ENCODE measurements around the gene TBC1D5.

TBC1D5 gene

GRCh38 chr3:17473761-17474160, 268.7 kb downstream of the TBC1D5 start:
- no peak overlapping the region for H3K27ac Mint-ChIP-seq
- H3K9me3 Mint-ChIP-seq: no peaks in the 10 kb centered on the region
- H3K4me3 Mint-ChIP-seq: no peak overlapping the region
- H3K36me3 Mint-ChIP-seq (ENCODE audit: low read depth): no peaks in the 10 kb centered on the region
- no peaks in the 10 kb centered on the region for H3K27me3 Mint-ChIP-seq (ENCODE audit: low read depth)
- no peaks in the 10 kb centered on the region for H3K4me1 Mint-ChIP-seq (ENCODE audit: low read depth)

- no peaks in the 10 kb centered on the region for H3K36me3 Mint-ChIP-seq (ENCODE audit: low read depth)
- H3K9me3 Mint-ChIP-seq: no peaks in the 10 kb centered on the region
- no peaks in the 10 kb centered on the region for H3K27me3 Mint-ChIP-seq (ENCODE audit: low read depth)
- no peak overlapping the region for H3K27ac Mint-ChIP-seq
- no peaks in the 10 kb centered on the region for H3K4me1 Mint-ChIP-seq (ENCODE audit: low read depth)
- no peak overlapping the region for H3K4me3 Mint-ChIP-seq
Measured at GRCh38 chr3:17469954-17470353, 272.5 kb downstream of the TBC1D5 start.

GRCh38 chr3:17469520-17469919, 272.9 kb downstream of the TBC1D5 start:
- H3K36me3 Mint-ChIP-seq (ENCODE audit: low read depth): no peaks in the 10 kb centered on the region
- H3K9me3 Mint-ChIP-seq: no peaks in the 10 kb centered on the region
- H3K4me1 Mint-ChIP-seq (ENCODE audit: low read depth): no peaks in the 10 kb centered on the region
- H3K27ac Mint-ChIP-seq: no peak overlapping the region
- no peaks in the 10 kb centered on the region for H3K27me3 Mint-ChIP-seq (ENCODE audit: low read depth)
- H3K4me3 Mint-ChIP-seq: no peak overlapping the region

- H3K27ac Mint-ChIP-seq: no peak overlapping the region
- H3K9me3 Mint-ChIP-seq: no peaks in the 10 kb centered on the region
Measured at GRCh38 chr3:17466028-17466427, 276.4 kb downstream of the TBC1D5 start.

GRCh38 chr3:17459470-17459993, 282.9 kb downstream of the TBC1D5 start:
- H3K27me3 Mint-ChIP-seq (ENCODE audit: low read depth): no peaks in the 10 kb centered on the region
- no peaks in the 10 kb centered on the region for H3K9me3 Mint-ChIP-seq
- no peaks in the 10 kb centered on the region for H3K4me1 Mint-ChIP-seq (ENCODE audit: low read depth)
- H3K27ac Mint-ChIP-seq: no peak overlapping the region
- no peak overlapping the region for H3K4me3 Mint-ChIP-seq
- H3K36me3 Mint-ChIP-seq (ENCODE audit: low read depth): no peaks in the 10 kb centered on the region

More at GRCh38 chr3:17466028-17466427, 276.4 kb downstream of the TBC1D5 start:
- no peaks in the 10 kb centered on the region for H3K27me3 Mint-ChIP-seq (ENCODE audit: low read depth)
- H3K4me1 Mint-ChIP-seq (ENCODE audit: low read depth): no peaks in the 10 kb centered on the region
- no peak overlapping the region for H3K4me3 Mint-ChIP-seq
- no peaks in the 10 kb centered on the region for H3K36me3 Mint-ChIP-seq (ENCODE audit: low read depth)

GRCh38 chr3:17456650-17457049, 285.8 kb downstream of the TBC1D5 start:
- no peaks in the 10 kb centered on the region for H3K9me3 Mint-ChIP-seq
- H3K36me3 Mint-ChIP-seq (ENCODE audit: low read depth): no peaks in the 10 kb centered on the region
- H3K27me3 Mint-ChIP-seq (ENCODE audit: low read depth): no peaks in the 10 kb centered on the region
- no peak overlapping the region for H3K4me3 Mint-ChIP-seq
- no peaks in the 10 kb centered on the region for H3K4me1 Mint-ChIP-seq (ENCODE audit: low read depth)
- no peak overlapping the region for H3K27ac Mint-ChIP-seq

GRCh38 chr3:17456046-17456445, 286.4 kb downstream of the TBC1D5 start:
- Mint-ChIP-seq H3K27ac (no peak overlapping the region), H3K27me3 (ENCODE audit: low read depth) (no peaks in the 10 kb centered on the region), H3K36me3 (ENCODE audit: low read depth) (peaks cover 2% of the 10 kb centered on the region), H3K4me3 (no peak overlapping the region), H3K9me3 (no peaks in the 10 kb centered on the region), H3K4me1 (ENCODE audit: low read depth) (no peaks in the 10 kb centered on the region)

- H3K27me3 Mint-ChIP-seq (ENCODE audit: low read depth): no peaks in the 10 kb centered on the region
- no peaks in the 10 kb centered on the region for H3K4me1 Mint-ChIP-seq (ENCODE audit: low read depth)
- H3K27ac Mint-ChIP-seq: no peak overlapping the region
- no peaks in the 10 kb centered on the region for H3K36me3 Mint-ChIP-seq (ENCODE audit: low read depth)
- H3K4me3 Mint-ChIP-seq: no peak overlapping the region
- no peaks in the 10 kb centered on the region for H3K9me3 Mint-ChIP-seq
Measured at GRCh38 chr3:17444865-17445264, 297.6 kb downstream of the TBC1D5 start.

- Mint-ChIP-seq H3K4me1 (ENCODE audit: low read depth) (no peaks in the 10 kb centered on the region), H3K4me3 (no peak overlapping the region), H3K27ac (no peak overlapping the region), H3K36me3 (ENCODE audit: low read depth) (peaks cover 2% of the 10 kb centered on the region), H3K27me3 (ENCODE audit: low read depth) (no peaks in the 10 kb centered on the region), H3K9me3 (peaks cover 4% of the 10 kb centered on the region)
Measured at GRCh38 chr3:17443142-17443541, 299.3 kb downstream of the TBC1D5 start.

- no peak overlapping the region for H3K27ac Mint-ChIP-seq
Measured at GRCh38 chr3:17442332-17443049, 299.9 kb downstream of the TBC1D5 start.

GRCh38 chr3:17433876-17434275, 308.6 kb downstream of the TBC1D5 start:
- peaks cover 14% of the 10 kb centered on the region for H3K9me3 Mint-ChIP-seq
- H3K4me1 Mint-ChIP-seq (ENCODE audit: low read depth): no peaks in the 10 kb centered on the region
- no peak overlapping the region for H3K4me3 Mint-ChIP-seq
- H3K27me3 Mint-ChIP-seq (ENCODE audit: low read depth): no peaks in the 10 kb centered on the region
- H3K36me3 Mint-ChIP-seq (ENCODE audit: low read depth): peaks cover 5% of the 10 kb centered on the region
- H3K27ac Mint-ChIP-seq: no peak overlapping the region

More at GRCh38 chr3:17442332-17443049, 299.9 kb downstream of the TBC1D5 start:
- Mint-ChIP-seq H3K4me3 (no peak overlapping the region), H3K4me1 (ENCODE audit: low read depth) (no peaks in the 10 kb centered on the region), H3K27me3 (ENCODE audit: low read depth) (no peaks in the 10 kb centered on the region), H3K36me3 (ENCODE audit: low read depth) (peaks cover 3% of the 10 kb centered on the region), H3K9me3 (peaks cover 10% of the 10 kb centered on the region)

GRCh38 chr3:17432236-17432635, 310.2 kb downstream of the TBC1D5 start:
- no peak overlapping the region for H3K4me3 Mint-ChIP-seq
- no peak overlapping the region for H3K27ac Mint-ChIP-seq
- H3K36me3 Mint-ChIP-seq (ENCODE audit: low read depth): no peaks in the 10 kb centered on the region
- no peaks in the 10 kb centered on the region for H3K27me3 Mint-ChIP-seq (ENCODE audit: low read depth)
- H3K9me3 Mint-ChIP-seq: peaks cover 2% of the 10 kb centered on the region
- H3K4me1 Mint-ChIP-seq (ENCODE audit: low read depth): no peaks in the 10 kb centered on the region

- Mint-ChIP-seq H3K36me3 (ENCODE audit: low read depth) (no peaks in the 10 kb centered on the region), H3K27me3 (ENCODE audit: low read depth) (no peaks in the 10 kb centered on the region), H3K4me1 (ENCODE audit: low read depth) (no peaks in the 10 kb centered on the region), H3K27ac (no peak overlapping the region), H3K4me3 (no peak overlapping the region), H3K9me3 (no peaks in the 10 kb centered on the region)
Measured at GRCh38 chr3:17431484-17432045, 310.9 kb downstream of the TBC1D5 start.

GRCh38 chr3:17431004-17431403, 311.4 kb downstream of the TBC1D5 start:
- no peaks in the 10 kb centered on the region for H3K4me1 Mint-ChIP-seq (ENCODE audit: low read depth)
- H3K9me3 Mint-ChIP-seq: no peaks in the 10 kb centered on the region
- no peaks in the 10 kb centered on the region for H3K27me3 Mint-ChIP-seq (ENCODE audit: low read depth)
- no peaks in the 10 kb centered on the region for H3K36me3 Mint-ChIP-seq (ENCODE audit: low read depth)
- H3K4me3 Mint-ChIP-seq: no peak overlapping the region
- H3K27ac Mint-ChIP-seq: no peak overlapping the region

- Mint-ChIP-seq H3K4me3 (no peak overlapping the region), H3K4me1 (ENCODE audit: low read depth) (no peaks in the 10 kb centered on the region), H3K9me3 (no peaks in the 10 kb centered on the region), H3K27ac (no peak overlapping the region), H3K36me3 (ENCODE audit: low read depth) (no peaks in the 10 kb centered on the region), H3K27me3 (ENCODE audit: low read depth) (no peaks in the 10 kb centered on the region)
Measured at GRCh38 chr3:17430582-17430981, 311.8 kb downstream of the TBC1D5 start.

All from T-helper 1 cell treated with Interleukin-12 subunit alpha and Interleukin-12 subunit beta and Interleukin-4 antibody, amounts not matched to agents 30 μg/mL and 1 μg/mL, for 36 hours (primary cell).